ENCODE data around the gene AGTR1. TPM values are rescaled to one million over a fixed set of nuclear protein-coding genes. Genes with fewer than 3 reads are reported as not detected.

Gene AGTR1
- total and polyA plus RNA-seq, 4 donors = 2.9 to 17.9 (median 3.7) TPM

GRCh38 chr3:148698190-148698810 lies 597 bp downstream of the AGTR1 start:
- no peak for TF ChIP-seq CTCF (IDR thresholded peaks at IDR 0.05; ENCODE audit: control extremely low read depth, extremely low read depth)
- Histone ChIP-seq H3K4me3 (peak overlapping the region; percentile 49), H3K27me3 (ENCODE audit: control insufficient read depth in 3 of 3, insufficient read depth in 3 of 3, low read length in 2 of 3) (peaks cover 0 to 33% (median 5%) of the 10 kb centered on the region in 3 donors), H3K4me1 (ENCODE audit: control insufficient read depth in 5 of 5, insufficient read depth in 5 of 5, low read length in 5 of 5) (peaks cover 0 to 17% (median 2%) of the 10 kb centered on the region in 5 donors), H3K27ac (ENCODE audit: low read depth in 1 of 2, low read length in 1 of 2) (peak overlapping the region in 1 of 2 donors; percentile 18), H3K9me3 (ENCODE audit: control insufficient read depth in 4 of 4, insufficient read depth in 3 of 4, low read length in 3 of 4) (peaks cover 0 to 4% (median 0%) of the 10 kb centered on the region in 4 donors), H3K9ac (ENCODE audit: insufficient read depth in 1 of 2, low read length in 2 of 2) (peak overlapping the region; percentile 66 to 90), H3K36me3 (ENCODE audit: control insufficient read depth in 4 of 4, insufficient read depth in 4 of 4, low read length in 4 of 4) (no peaks in the 10 kb centered on the region)
- DNase-seq = peak; percentile 19 to 54 (median 52)
- 45% methylated on average over 17 of the region's 17 CpGs for WGBS, 2 donors
- no peak for ATAC-seq (ENCODE audit: insufficient read depth, low FRiP score)

- ATAC-seq (ENCODE audit: insufficient read depth, low FRiP score) (no peak), DNase-seq (peak in 1 of 3 donors; percentile 14)
- Histone ChIP-seq H3K9me3 (ENCODE audit: control insufficient read depth in 4 of 4, insufficient read depth in 3 of 4, low read length in 3 of 4) (no peaks in the 10 kb centered on the region), H3K4me1 (ENCODE audit: control insufficient read depth in 5 of 5, insufficient read depth in 5 of 5, low read length in 5 of 5) (peaks cover 0 to 16% (median 0%) of the 10 kb centered on the region in 5 donors), H3K27me3 (ENCODE audit: control insufficient read depth in 3 of 3, insufficient read depth in 3 of 3, low read length in 2 of 3) (peaks cover 0 to 2% (median under 1%) of the 10 kb centered on the region in 3 donors), H3K9ac (ENCODE audit: insufficient read depth in 1 of 2, low read length in 2 of 2) (no peak overlapping the region), H3K27ac (ENCODE audit: low read depth in 1 of 2, low read length in 1 of 2) (no peak overlapping the region), H3K36me3 (ENCODE audit: control insufficient read depth in 4 of 4, insufficient read depth in 4 of 4, low read length in 4 of 4) (peaks cover 0 to 10% (median 4%) of the 10 kb centered on the region in 4 donors), H3K4me3 (no peak overlapping the region)
- TF ChIP-seq CTCF (IDR thresholded peaks at IDR 0.05; ENCODE audit: control extremely low read depth, extremely low read depth) = no peak
These were observed 7.6 kb downstream of the AGTR1 start for GRCh38 chr3:148705314-148705713.

GRCh38 chr3:148707601-148708380 lies 10.1 kb downstream of the AGTR1 start:
- H3K9ac ChIP-seq (ENCODE audit: insufficient read depth in 1 of 2, low read length in 2 of 2) = no peak overlapping the region
- no peak for TF ChIP-seq CTCF (IDR thresholded peaks at IDR 0.05; ENCODE audit: control extremely low read depth, extremely low read depth)
- peaks cover 0 to 13% (median 4%) of the 10 kb centered on the region in 4 donors for H3K36me3 ChIP-seq (ENCODE audit: control insufficient read depth in 4 of 4, insufficient read depth in 4 of 4, low read length in 4 of 4)
- DNase-seq = peak in 1 of 3 donors; percentile 29
- H3K27me3 ChIP-seq (ENCODE audit: control insufficient read depth in 3 of 3, insufficient read depth in 3 of 3, low read length in 2 of 3) = peaks cover 0 to 2% (median 0%) of the 10 kb centered on the region in 3 donors
- H3K4me1 ChIP-seq (ENCODE audit: control insufficient read depth in 5 of 5, insufficient read depth in 5 of 5, low read length in 5 of 5) = peaks cover 0 to 11% (median 0%) of the 10 kb centered on the region in 5 donors
- H3K4me3 ChIP-seq = no peak overlapping the region
- H3K27ac ChIP-seq (ENCODE audit: low read depth in 1 of 2, low read length in 1 of 2) = no peak overlapping the region
- WGBS, 2 donors = 54 to 72% methylated on average over 5 of the region's 5 CpGs
- peaks cover 0 to 2% (median 0%) of the 10 kb centered on the region in 4 donors for H3K9me3 ChIP-seq (ENCODE audit: control insufficient read depth in 4 of 4, insufficient read depth in 3 of 4, low read length in 3 of 4)
- ATAC-seq (ENCODE audit: insufficient read depth, low FRiP score) = no peak
